HEK293 (cell line): ENCODE measurements around the gene GALNTL6.

Source experiments
- CTCF ChIP-seq: fragments of 450-650 bp; formaldehyde crosslinking; IDR thresholded peaks from 2 replicates; pipeline ENCODE4 v1.5.1; 2016; ENCODE audit warnings: missing biosample characterization, missing genetic modification characterization
- KLF1 ChIP-seq: fragments of 450-650 bp; formaldehyde crosslinking; IDR thresholded peaks from 2 replicates; pipeline ENCODE4 v1.5.1; 2016; ENCODE audit warnings: missing biosample characterization, missing genetic modification characterization
- KLF10 ChIP-seq: fragments of 450-650 bp; IDR thresholded peaks from 2 replicates; pipeline ENCODE4 v1.5.1; 2018; ENCODE audit warnings: missing biosample characterization, mild to moderate bottlenecking, missing genetic modification characterization
- SETDB1 ChIP-seq: IDR thresholded peaks from one replicate; pipeline ENCODE4 v1.6.1; 2017; ENCODE audit warnings: mild to moderate bottlenecking, low read length, moderate library complexity, mixed read lengths; ENCODE audit not compliant: insufficient read length
- TCF7L2 ChIP-seq: IDR thresholded peaks from 2 replicates; pipeline ENCODE4 v1.6.1; 2011; ENCODE audit warnings: low read depth, mild to moderate bottlenecking, inconsistent platforms, low read length, moderate library complexity, borderline replicate concordance
- ZBTB10 ChIP-seq: fragments of 450-650 bp; formaldehyde crosslinking; IDR thresholded peaks from 2 replicates; pipeline ENCODE4 v1.5.1; 2016; ENCODE audit warnings: missing biosample characterization, missing genetic modification characterization
- ZBTB17 ChIP-seq: fragments of 450-650 bp; formaldehyde crosslinking; IDR thresholded peaks from 2 replicates; pipeline ENCODE4 v1.5.1; 2016; ENCODE audit warnings: missing biosample characterization, missing genetic modification characterization
- ZBTB21 ChIP-seq: fragments of 450-650 bp; formaldehyde crosslinking; IDR thresholded peaks from 2 replicates; pipeline ENCODE4 v1.5.1; 2017; ENCODE audit warnings: missing biosample characterization, missing genetic modification characterization
- ZNF140 ChIP-seq: fragments of 450-650 bp; formaldehyde crosslinking; IDR thresholded peaks from 2 replicates; pipeline ENCODE4 v1.5.1; 2016; ENCODE audit warnings: missing biosample characterization, missing genetic modification characterization
- ZNF510 ChIP-seq: fragments of 450-650 bp; formaldehyde crosslinking; IDR thresholded peaks from 2 replicates; pipeline ENCODE4 v1.5.1; 2018; ENCODE audit warnings: mild to moderate bottlenecking, missing genetic modification characterization, missing biosample characterization; ENCODE audit not compliant: insufficient replicate concordance
- ZNF530 ChIP-seq: fragments of 450-650 bp; formaldehyde crosslinking; IDR thresholded peaks from 2 replicates; pipeline ENCODE4 v1.5.1; 2016; ENCODE audit warnings: low read depth, missing biosample characterization, missing genetic modification characterization
- ZNF548 ChIP-seq: fragments of 450-650 bp; formaldehyde crosslinking; IDR thresholded peaks from 2 replicates; pipeline ENCODE4 v1.5.1; 2016; ENCODE audit warnings: missing biosample characterization, missing genetic modification characterization
- TF ChIP-seq, protein P1 (sequence below): fragments of 450-650 bp; formaldehyde crosslinking; IDR thresholded peaks from 2 replicates; pipeline ENCODE4 v1.5.1; 2016; ENCODE audit warnings: missing biosample characterization, missing genetic modification characterization

DNA sequence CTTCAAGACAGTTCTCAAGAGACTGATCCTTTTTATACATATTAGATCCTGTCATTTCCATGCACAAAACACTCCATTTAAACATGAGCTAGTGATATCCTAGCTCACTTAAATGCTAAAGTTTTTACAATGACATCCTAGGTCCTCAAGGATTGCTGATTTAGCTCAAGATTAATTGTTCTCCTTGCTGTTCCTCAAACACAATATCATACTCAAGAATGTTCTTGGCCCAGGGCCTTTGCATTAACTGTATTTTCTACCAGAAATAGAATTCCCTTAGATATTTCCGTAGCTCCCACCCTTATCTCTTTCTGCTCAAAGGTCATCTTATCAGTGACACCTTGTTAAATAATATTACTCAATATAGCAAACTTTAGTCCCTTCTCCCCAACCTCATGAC is 270.1 kb downstream of the GALNTL6 start:
- no peak for TF ChIP-seq CTCF
- TF ChIP-seq KLF1: no peak
- no peak for TF ChIP-seq ZNF510
- no peak for TF ChIP-seq SETDB1
- TF ChIP-seq, protein P1, sequence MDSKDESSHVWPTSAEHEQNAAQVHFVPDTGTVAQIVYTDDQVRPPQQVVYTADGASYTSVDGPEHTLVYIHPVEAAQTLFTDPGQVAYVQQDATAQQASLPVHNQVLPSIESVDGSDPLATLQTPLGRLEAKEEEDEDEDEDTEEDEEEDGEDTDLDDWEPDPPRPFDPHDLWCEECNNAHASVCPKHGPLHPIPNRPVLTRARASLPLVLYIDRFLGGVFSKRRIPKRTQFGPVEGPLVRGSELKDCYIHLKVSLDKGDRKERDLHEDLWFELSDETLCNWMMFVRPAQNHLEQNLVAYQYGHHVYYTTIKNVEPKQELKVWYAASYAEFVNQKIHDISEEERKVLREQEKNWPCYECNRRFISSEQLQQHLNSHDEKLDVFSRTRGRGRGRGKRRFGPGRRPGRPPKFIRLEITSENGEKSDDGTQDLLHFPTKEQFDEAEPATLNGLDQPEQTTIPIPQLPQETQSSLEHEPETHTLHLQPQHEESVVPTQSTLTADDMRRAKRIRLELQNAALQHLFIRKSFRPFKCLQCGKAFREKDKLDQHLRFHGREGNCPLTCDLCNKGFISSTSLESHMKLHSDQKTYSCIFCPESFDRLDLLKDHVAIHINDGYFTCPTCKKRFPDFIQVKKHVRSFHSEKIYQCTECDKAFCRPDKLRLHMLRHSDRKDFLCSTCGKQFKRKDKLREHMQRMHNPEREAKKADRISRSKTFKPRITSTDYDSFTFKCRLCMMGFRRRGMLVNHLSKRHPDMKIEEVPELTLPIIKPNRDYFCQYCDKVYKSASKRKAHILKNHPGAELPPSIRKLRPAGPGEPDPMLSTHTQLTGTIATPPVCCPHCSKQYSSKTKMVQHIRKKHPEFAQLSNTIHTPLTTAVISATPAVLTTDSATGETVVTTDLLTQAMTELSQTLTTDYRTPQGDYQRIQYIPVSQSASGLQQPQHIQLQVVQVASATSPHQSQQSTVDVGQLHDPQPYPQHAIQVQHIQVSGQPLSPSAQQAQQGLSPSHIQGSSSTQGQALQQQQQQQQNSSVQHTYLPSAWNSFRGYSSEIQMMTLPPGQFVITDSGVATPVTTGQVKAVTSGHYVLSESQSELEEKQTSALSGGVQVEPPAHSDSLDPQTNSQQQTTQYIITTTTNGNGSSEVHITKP (tag by site-specific recombination): no peak
- no peak for TF ChIP-seq KLF10 (tag by site-specific recombination)
- no peak for TF ChIP-seq ZBTB21 (tag by site-specific recombination)
- no peak for TF ChIP-seq ZBTB10 (tag by site-specific recombination)
- TF ChIP-seq ZNF140 (tag by site-specific recombination): no peak
- TF ChIP-seq ZNF548 (tag by site-specific recombination): no peak
- no peak for TF ChIP-seq TCF7L2
- TF ChIP-seq ZBTB17 (tag by site-specific recombination): no peak
- TF ChIP-seq ZNF530: no peak
